Measurements from ENCODE around the gene COTL1.

COTL1 gene

GRCh38 chr16:84547546-84548061 lies 70.3 kb downstream of the COTL1 start:
- H3K27ac ChIP-seq = no peak overlapping the region
- no peak for TF ChIP-seq CTCF (conservative IDR thresholded peaks at IDR 0.05)

GRCh38 chr16:84546669-84547545 lies 71.0 kb downstream of the COTL1 start:
- no peak for TF ChIP-seq CTCF (conservative IDR thresholded peaks at IDR 0.05)
- no peak overlapping the region for H3K27ac ChIP-seq

GRCh38 chr16:84545114-84545737 lies 72.7 kb downstream of the COTL1 start:
- no peak for TF ChIP-seq CTCF (conservative IDR thresholded peaks at IDR 0.05)
- no peak overlapping the region for H3K27ac ChIP-seq

- TF ChIP-seq CTCF (conservative IDR thresholded peaks at IDR 0.05) = no peak
These were observed 73.7 kb downstream of the COTL1 start for GRCh38 chr16:84544031-84544773.

GRCh38 chr16:84543253-84543652 lies 74.6 kb downstream of the COTL1 start:
- no peak for TF ChIP-seq CTCF (conservative IDR thresholded peaks at IDR 0.05)
- H3K27ac ChIP-seq = no peak overlapping the region

More at GRCh38 chr16:84544031-84544773, 73.7 kb downstream of the COTL1 start:
- H3K27ac ChIP-seq = no peak overlapping the region

GRCh38 chr16:84541999-84542817 lies 75.7 kb downstream of the COTL1 start:
- TF ChIP-seq CTCF (conservative IDR thresholded peaks at IDR 0.05) = no peak

More at GRCh38 chr16:84541999-84542817, 75.7 kb downstream of the COTL1 start:
- peak overlapping the region; percentile 56 for H3K27ac ChIP-seq

Measured in VCaP (cell line).